DMS114 treated with DMSO at 0.1 percent for 48 hours (cell line): ENCODE results near the gene PLK4.
"Not testable (repeated sequence)": the region's sequence is repeated elsewhere in the genome, so short reads cannot be mapped to it uniquely, and the experiment has no call there.

ENCODE experiments used
- DNase-seq: peaks from one replicate; lab custom pipeline; 2025; ENCODE audit not compliant: unreplicated experiment; lab: John Stamatoyannopoulos, UW

The PLK4 gene

GRCh38 chr4:127880763-127881562 is at the start of gene PLK4:
PLK4 (plus strand) TSS chr4:127880893; CDS start chr4:127881135, 242 bp downstream.
- peak; percentile 85 for DNase-seq

- no peak for DNase-seq
Observed at GRCh38 chr4:127832585-127832984, 48.1 kb upstream of the PLK4 start.

- no peak for DNase-seq
Observed at GRCh38 chr4:127843704-127844600, 36.7 kb upstream of the PLK4 start.

- DNase-seq: no peak
Observed at GRCh38 chr4:127844601-127845116, 36.0 kb upstream of the PLK4 start.

GRCh38 chr4:127846061-127846460 is 34.6 kb upstream of the PLK4 start:
- no peak for DNase-seq

GRCh38 chr4:127846765-127847164 is 33.9 kb upstream of the PLK4 start:
- no peak for DNase-seq

DNA sequence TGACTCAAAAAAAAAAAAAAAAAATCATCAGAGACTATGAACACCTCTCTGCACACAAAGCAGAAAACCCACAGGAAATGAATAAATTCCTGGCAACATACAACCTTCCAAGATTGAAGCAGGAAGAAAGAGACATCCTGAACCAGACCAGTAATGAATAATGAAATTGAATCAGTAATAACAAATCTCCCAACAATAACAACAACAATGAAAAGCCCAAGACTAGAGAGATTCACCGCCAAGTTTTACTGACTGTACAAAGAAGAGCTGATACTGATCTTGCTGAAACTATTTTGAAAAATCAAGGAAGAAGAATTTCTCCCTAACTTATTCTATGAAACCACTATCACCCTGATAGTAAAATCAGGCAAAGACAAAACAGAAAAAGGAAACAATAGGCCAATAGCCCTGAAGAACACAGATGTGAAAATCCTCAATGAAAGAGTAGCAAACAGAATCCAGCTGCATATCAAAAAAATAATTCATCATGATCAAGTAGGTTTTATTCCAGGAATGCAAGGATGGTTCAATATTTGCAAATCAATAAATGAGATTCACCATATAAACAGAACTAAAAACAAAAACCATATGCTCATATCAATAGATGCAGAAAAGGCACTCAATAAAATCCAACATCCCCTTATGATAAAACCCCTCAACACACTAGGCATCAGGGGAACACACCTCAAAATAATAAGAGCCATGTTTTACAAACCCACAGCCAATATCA is 31.0 kb upstream of the PLK4 start:
- DNase-seq: no peak

DNA sequence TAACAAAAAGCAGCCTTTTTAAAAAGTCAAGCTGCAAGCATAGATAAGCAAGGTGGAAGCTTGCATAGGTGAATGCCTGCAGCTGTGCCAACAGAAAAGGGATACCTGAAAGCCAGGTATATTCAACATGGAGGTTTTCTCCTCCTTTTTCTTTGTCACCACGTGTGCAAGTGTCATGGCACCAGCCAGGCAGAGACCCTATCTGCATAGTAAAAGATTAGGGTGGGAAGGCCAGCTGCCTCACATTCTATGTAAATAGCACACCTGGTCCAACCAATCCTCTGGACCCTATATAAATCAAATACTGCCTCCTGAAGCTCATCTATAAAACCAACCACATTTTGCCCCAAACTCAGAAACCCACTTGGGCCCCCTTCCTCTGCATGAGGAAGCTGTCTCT is 28.0 kb upstream of the PLK4 start:
- no peak for DNase-seq

DNA sequence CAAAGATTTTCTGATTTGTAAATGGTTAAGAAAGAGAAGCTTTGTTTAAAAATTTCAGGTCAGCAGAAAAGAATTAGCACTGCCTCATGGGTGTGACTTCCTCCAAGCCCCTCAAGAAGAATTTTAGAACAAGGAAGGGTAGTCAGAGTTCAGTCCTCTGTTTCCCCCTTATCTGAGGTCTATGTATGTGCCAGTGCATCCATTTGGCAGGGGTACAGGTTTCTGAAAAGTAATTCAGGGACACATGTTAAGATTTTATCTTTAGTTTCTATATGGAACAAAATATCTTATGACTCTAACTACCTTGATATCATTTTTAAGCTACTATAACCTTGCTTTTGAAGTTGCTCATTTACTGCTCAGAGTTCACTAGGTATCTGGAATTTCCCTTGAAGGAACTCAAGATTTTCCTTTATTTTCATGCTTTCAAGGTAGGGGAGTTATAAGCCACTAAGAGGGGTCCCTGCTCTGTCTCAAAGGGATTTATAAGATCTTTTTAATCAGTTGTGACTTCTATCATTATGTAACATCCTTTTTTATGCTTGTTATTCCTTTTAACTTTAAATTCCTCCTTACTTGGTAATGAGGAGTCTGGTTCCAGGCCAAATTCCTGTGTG is 24.4 kb upstream of the PLK4 start:
- DNase-seq: no peak

DNA sequence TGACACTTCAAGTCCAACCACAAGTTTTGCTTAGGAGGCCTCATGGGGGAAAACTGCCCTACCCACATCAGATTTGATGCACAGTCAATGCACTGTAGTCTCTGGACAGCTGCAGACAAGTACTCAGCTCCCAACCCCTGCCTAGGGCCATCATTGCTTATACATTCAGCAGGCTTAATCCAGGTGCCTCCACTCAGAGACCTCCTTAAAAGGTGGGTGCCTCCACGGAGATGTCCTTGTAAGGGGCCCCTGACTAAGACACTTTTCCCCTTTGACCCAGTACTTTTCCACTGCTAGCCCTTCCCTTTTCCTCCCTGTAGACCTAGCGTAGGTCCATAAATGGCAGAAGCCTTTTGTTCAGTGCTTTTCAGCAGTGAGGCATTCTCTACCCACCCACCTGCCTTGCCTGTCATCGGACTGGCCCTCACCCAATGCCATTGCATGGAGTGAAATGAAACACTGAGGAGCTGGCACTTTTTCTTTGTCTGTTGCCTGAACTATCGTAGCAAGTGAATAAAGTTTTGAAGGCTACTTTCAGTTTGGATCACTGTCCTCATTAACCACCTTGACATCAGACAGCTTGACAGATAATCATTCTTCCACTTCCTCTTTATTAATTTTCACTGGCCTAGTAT is 23.8 kb upstream of the PLK4 start:
- DNase-seq: no peak

DNA sequence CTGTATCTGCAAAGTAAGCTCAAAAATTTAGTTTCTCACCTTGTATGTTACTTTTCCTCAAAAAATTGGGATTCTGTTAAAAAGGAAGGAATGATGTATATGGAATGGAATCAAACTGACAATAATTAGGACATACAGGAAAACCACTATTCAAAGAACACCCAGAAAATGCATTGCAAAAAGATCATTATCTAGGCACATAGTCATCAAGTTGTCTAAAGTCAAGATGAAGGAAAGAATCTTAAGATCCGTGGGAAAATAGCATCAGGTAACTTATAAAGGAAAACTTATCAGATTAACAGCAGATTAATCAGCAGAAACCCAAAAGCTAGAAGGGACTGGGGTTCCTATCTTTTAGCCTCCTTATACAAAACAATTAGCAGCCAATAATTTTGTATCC is 23.1 kb upstream of the PLK4 start:
- DNase-seq: no peak

- DNase-seq: no peak
Observed at GRCh38 chr4:127868196-127868595, 12.5 kb upstream of the PLK4 start.

DNA sequence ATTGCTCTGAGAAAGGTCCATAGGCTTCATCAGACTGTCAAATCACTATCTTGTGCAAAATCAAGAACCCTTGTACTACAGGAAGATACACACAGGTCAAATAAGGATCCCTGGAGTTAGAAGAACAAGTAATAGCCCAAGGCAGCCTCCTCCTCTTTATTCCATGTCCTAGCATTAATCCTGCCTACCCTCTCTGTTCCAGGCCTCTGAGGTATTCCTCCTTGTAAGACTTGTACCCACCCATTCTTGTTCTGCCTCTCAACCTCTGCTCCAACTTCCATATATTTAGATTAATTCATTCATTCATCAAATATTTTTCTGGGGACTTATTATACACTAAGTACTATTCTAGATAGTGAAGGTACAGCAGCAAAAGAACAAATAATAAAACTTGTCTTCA is 10.4 kb upstream of the PLK4 start:
- DNase-seq: no peak

GRCh38 chr4:127870688-127871087 is 10.0 kb upstream of the PLK4 start:
- DNase-seq: no peak

DNA sequence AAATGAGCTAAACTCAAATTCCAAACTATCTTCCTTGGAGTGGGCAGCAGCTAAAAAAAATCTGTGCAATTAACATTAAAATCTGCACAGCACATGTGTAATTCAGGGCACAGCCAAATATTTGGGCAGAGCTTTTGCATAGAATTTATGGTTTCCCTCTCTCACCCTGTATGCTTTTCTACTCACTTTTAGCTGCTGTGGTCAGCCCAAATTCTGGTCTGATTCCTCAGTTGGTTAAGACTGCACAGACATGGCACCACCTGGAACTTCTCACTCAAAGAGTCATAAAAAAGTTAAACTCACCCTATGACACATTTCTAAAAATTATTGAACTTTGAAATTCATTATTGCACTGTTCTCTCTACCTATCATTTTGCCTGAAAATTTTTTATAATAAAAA is 4.9 kb upstream of the PLK4 start:
- no peak for DNase-seq

DNA sequence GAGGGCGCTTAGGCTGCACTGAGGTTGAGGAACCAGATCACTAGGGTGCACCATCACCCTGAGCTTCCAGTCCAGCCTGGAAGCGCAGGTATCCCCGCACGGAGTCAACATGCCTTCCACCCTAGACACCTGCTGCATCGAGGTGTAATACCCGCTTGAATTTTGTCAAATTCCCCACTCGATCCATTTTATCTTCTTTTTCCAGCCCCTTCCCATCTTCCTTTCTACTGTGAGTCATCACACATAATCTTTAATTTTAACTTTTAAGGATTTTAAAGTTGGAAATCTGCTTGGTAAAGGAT is 821 bp downstream of the PLK4 start:
- no peak for DNase-seq

DNA sequence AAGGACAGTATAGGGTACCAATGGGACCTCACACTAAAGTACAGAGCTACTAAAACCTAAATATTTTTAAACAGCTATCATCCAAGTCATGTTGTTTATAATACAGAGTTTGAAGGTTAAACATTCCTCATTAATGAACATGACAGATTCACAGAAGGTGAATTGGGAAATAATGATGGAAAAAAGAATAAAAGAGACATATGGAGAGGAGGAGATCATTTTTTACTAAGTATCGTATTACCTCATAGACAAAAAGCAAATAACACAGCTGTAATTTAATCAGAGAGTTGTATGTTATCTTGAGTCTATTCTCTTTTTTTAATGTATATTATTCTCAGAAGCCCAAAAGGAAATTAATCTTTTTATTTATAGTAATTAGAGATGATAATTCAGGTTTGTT is 7.9 kb downstream of the PLK4 start:
- DNase-seq: no peak

DNA sequence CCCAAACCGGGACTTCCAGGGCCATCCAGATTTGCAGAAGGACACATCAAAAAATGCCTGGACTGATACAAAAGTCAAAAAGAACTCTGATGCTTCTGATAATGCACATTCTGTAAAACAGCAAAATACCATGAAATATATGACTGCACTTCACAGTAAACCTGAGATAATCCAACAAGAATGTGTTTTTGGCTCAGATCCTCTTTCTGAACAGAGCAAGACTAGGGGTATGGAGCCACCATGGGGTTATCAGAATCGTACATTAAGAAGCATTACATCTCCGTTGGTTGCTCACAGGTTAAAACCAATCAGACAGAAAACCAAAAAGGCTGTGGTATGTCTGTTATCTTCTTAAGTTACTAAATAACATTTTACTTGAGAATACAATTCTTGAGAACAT is 9.2 kb downstream of the PLK4 start:
- no peak for DNase-seq

DNA sequence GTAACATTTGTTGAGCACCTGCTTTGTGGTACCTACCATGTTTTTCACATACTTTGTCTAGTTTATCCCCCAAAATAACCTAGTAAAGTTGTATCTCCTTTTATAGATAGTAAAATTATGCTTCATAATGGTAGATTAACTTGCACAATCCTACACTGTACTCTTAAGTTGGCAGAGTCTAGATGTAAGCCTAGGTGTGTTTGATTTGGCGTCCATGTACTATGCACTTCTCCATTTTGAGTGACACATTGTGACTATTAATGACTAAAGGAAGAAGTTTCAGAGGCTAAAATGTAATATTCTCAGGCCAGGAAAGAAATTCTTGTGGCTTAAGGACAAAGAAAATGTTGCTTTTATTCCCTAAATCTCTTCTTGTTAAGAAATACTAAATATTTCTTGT is 15.4 kb downstream of the PLK4 start:
- no peak for DNase-seq

GRCh38 chr4:127896528-127896927 is 15.8 kb downstream of the PLK4 start:
- no peak for DNase-seq

DNA sequence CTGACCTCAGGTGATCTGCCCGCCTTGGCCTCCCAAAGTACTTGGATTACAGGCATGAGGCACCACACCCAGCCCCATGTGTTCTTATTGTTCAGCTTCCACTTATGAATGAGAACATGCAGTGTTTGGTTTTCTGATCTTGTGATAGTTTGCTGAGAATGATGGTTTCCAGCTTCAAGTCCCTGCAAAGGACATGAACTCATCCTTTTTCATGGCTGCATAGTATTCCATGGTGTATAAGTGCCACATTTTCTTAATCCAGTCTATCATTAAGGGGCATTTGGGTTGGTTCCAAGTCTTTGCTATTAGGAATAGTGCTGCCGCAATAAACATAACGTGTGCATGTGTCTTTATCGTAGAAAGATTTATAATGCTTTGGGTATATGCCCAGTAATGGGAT is 19.0 kb downstream of the PLK4 start:
- not testable (repeated sequence) for DNase-seq
